NCI-H1417 (cell line): ENCODE data around the gene PC.
A peak's percentile ranks its signal among the peaks of the same experiment; 100 is the strongest.

ENCODE experiments used
- DNase-seq, 3 experiments: peaks; one replicate each; lab custom pipeline; 2025; lab: John Stamatoyannopoulos, UW

PC gene

DNA sequence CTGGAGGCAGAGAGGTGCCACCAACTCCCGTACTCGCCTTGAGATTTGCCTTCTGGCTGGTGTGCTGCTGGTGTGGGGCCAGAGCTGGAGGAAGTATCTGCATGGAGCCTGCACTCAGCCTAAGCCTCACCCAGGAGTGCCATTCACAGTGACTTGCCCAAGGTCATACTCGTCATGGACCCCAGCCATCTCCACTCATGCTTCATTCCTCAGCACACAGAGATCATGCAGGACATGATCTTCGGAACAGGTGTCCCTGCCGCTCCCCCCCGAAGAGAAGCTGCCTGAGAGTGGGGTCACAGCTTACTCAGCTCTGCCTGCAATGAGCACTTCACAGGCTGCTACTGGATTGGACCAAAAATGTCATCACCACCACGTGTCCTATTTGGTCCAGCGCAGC, 49.0 kb downstream of the PC start:
- DNase-seq: no peak

DNA sequence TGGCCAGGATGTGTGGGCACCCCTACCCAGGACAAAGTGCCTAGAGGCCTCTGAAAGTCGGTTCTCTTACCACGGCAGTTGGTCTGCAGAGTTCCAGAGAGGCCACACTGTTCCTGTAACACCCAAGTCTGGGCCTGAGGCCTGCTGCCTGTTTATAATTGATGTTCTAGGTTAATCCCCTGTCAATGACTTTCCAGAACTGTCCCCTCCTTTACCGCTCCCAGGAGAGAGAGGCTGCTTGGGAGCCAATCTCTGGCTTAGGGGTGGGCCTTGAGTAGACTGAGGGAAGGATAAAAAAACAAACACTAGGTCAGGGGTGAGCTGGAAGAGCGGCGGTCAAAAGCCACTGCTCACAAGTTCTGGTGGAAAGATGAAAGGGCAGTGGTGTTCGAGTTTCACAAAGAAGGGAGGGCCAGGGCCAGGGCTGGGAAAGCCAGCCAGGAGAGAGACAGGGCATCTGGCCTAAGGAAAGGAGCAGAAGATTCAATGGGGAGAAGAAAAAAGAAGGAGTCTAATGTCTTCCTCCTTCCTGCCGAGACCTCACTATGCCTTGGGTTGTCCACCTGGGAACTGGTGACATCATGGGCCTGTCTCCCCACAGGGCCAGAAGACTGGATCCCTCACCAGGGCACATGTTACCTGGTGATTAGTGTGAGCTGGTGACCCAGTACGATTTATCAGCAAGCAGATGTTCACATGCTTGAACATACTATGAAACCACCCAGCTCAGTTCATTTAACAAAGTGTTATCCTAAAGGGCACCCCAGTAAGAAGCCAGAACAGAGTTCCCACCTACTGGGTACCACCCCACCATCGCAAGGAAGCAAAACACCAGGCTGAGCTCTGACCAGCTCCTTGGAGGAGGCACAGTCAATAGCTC, 50.2 kb downstream of the PC start:
- DNase-seq: no peak

GRCh38 chr11:66906061-66906733, 52.0 kb downstream of the PC start:
- DNase-seq: no peak

GRCh38 chr11:66905631-66906030, 52.6 kb downstream of the PC start:
- DNase-seq: no peak

- peak in 2 of 3 experiments; percentile 9 to 27 for DNase-seq
Observed at GRCh38 chr11:66904981-66905521, 53.1 kb downstream of the PC start.

DNA sequence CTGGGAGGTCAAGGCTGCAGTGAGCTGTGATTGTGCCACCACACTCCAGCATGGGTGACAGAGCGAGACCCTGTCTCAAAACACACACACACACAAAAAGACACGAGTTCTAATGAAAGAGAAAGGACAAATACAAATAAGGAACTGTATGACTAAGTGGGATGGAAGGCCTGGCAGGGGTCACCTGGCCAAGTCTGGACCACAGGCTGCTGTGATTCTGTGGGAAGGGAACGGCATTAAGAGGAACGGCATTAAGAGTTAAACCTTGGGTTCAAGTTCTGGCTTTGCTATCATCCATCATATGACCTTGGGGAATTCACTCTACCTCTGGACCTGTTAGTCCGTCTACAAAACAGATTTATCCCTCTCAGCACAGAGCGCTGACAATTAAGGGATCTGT, 53.6 kb downstream of the PC start:
- no peak for DNase-seq

- DNase-seq: no peak
Observed at GRCh38 chr11:66904055-66904454, 54.1 kb downstream of the PC start.

GRCh38 chr11:66902486-66903177, 55.6 kb downstream of the PC start:
- DNase-seq: peak in 2 of 3 experiments; percentile 27 to 58

GRCh38 chr11:66901964-66902390, 56.2 kb downstream of the PC start:
- DNase-seq: no peak

DNA sequence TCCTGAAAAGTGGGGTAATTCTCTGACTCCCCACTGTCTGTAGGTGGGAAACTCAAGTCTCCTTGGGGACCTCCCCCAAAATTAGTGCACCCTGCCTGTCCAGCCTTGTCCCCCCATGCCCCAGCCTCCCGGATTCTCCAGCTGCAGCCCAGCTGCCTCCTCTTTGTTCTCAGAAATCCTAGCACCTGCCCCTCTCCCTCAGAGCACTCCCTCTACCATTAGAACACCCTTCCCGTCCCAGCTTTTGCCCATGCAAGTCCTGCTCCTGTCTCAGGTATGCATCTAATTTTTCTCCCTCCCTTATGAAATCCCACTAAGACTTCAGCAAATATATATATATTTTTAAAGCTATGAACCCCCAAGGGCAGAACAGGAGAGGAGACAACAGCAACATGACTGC, 64.0 kb downstream of the PC start:
- peak in 1 of 3 experiments; percentile 24 for DNase-seq

DNA sequence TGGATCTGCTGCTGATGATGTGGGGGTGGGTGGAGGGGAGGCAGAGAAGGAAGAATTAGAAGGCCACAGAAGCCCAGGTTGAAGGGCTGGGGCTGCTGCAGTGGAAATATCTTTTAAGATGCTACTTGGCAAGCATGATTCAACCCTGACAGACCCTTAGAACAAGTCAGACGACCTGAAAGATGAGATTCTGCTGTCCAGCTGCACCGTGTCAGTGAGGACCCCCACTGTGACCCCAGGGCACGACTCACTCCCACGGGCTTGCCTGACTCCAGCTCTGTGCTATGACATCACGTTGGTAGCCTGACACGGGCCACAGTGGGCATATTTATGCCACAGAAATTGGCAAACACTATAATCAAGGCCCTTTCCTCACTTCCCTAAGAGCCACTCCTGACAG, 65.3 kb downstream of the PC start:
- DNase-seq: no peak

DNA sequence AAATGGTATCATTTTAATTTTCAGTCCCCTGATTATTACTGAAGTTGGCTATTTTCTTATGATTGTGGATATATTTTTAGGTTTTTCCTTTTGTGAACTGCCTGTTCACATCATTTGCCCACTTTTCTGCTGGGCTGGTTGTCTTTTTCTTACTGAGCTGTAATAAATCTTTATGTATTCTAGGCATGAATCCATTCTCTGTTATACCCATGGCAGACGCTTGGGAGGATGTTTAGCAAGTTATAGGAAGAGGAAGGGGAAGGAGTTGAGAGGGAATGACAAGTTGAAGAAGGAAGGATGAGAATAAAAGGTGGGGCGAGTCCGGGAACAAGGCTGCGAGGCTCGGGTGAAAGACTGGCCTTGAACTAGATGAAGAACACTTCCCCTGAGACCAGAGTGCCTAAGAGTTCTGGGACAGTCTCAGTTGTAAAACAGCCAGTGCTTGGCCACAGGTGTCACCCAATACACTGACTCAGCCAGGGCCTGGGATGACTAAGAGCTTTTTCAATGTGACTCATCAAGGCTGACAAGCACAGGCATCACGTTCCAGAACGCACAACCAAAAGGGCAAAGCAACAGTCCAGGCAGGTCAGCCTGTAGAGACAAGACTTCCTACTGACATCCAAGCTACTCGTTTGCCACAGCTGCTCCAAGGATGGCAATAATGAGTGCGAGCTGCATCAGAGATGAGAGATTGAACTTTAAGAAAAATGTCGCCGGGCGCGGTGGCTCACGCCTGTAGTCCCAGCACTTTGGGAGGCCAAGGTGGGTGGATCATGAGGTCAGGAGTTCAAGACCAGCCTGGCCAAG, 66.1 kb downstream of the PC start:
- DNase-seq: no peak

DNA sequence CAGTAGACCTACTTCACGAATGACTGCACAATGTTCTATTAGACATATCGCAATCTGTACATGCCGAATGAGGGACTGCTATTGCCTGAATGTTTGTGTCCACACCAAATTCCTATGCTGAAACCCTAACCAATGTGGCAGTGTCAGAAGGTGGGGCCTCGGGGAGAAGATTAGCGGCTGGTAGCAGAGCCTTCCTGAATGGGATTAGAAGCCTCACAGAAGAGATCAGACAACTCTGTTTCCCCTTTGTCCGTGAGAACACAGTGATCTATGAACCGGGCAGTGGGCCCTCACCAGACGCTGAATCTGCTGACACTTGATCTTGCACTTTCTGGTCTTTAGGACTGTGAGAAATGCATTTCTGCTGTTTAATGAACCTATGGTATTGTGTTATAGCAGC, 68.2 kb downstream of the PC start:
- no peak for DNase-seq

GRCh38 chr11:66888282-66888681, 69.9 kb downstream of the PC start:
- DNase-seq: no peak

- DNase-seq: no peak
Observed at GRCh38 chr11:66887526-66887925, 70.7 kb downstream of the PC start.

DNA sequence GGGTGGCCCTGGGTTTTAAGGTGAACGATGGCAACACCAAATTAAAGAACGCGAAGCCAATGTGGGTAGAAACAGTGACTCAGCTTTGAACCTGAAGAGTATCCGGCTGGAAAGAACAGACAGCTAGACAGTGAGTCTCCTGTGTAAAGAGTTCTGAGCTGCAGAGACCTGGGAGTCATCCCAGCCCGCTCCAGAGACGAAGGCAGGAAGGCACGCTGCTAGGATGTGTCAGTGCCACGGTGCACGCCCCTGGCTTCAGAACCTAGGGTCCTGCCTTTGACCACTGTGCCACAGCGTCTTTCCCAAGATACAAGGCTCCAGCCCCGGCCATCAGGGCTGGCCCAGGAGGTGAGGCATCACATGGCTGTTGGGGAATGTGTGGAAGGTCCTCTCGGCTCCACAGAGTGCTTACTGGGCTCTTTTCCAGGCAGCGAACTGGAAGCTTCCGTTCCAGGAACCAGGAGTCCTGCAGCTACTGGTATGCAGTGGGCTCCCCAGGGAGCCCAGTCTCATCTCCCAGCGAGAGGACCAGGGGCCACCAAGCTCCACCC, 71.4 kb downstream of the PC start:
- DNase-seq: no peak

DNA sequence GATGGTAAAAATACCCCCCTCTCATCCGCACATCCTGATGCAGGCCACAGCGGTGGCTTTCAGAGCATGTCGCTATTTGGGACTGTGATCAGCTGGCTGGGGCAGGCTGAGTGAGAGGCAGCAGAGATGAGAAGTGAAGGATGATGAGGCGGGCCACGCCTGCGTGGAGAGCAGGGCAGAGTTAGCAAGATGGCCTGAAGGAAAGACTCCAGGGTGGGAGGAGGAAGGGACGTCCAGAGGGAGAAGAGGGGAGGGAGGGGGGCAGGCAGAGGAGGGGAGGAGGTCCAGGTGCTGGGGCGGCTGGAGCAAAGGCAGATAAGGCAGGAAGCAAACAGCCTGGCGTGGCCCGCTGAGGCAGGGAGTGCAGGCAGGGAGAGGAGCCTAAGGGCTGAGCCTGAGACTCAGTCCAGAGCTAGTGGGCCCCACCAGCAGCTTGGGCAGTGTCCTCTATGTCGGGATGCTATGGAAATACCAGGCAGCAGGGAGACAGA, 72.2 kb downstream of the PC start:
- DNase-seq: no peak

DNA sequence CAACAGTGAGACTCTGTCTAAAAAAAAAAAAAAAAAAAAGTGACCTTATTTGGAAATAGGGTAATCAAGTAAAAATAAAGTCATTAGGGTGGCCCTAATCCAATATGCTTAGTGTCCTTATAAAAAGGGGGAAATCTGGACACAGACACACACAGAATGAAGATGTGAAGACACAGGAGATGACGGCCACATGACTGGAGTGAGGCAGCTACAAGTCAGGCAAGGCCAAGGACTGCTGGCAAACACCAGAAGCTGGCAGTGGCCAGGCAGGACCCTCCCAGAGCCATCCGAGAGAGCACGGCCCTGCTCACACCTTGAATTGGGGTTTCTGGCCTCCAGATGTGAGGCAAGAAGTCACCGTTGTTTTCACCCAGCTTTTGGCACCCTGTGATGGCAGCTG, 72.7 kb downstream of the PC start:
- DNase-seq: no peak

DNA sequence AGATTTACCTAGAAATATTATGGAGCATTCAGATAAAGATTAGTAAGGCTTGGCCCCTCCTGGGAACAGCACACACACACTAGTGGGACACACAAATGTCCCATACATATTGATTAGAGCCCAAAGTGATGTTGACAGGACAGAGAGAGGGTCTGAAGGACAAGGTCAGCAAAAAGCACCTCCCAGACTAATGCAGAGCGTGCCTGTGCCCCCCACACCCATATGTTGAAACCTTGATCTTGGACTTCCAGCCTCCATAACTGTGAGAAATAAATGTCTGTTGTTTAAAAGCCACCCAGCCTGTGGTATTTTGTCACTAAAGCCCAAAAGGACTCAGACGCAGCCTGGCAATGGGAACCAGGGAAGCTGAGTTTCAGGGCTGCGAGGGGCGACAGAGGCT, 73.7 kb downstream of the PC start:
- DNase-seq: no peak

DNA sequence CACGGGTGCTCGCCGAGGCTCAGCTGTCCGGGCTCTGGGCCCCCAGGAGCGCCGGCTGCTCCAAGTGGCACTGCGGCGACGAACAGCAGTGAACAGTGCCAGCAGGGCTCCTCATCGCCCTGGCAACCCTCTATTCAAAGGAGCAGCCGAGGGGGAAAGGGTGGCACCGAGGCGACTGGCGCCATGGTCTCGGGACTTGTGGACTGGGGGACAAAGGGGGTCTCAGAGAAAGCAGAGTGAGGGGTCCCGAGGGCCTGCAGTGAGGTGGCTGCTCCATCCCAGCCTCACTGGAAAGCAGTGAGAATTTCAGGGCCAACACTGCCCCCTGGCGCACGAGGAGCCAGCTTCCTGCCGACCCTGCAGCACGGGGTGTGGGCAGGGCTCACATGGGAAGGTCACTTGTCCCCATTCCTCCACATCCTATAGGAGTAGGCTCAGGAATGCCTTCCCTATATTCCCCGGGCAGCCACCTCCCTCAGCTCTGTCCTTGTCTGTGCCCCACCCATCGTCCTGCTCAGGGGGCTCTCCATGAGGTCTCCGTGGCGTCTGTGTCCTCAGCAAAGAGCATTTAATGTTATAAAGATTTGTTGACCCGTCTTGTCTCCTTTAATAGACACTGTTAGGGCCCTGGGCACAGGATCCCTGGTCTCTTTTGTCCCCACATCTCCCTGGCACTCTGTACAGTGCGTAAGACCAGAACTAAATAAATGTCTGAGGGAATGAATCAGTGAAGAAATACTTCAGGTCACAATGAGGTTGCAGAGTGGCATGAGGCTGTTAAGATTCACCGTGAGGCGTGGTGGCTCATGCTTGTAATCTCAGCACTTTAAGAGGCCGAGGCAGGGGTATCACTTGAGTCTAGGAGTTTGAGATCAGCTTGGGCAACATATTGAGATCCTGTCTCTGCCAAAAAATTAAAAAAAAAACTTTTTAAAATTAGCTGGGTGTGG, 74.9 kb downstream of the PC start:
- peak; percentile 74 to 96 (median 93) for DNase-seq
